GM18499 (cell line): ENCODE data around the gene SORL1.

Experiments
- ATAC-seq: cut with Tn5 transposase; IDR thresholded peaks from one replicate; pipeline ENCODE4 v1.9.1; 2021; ENCODE audit warnings: moderate number of reproducible peaks; ENCODE audit not compliant: insufficient read depth, unreplicated experiment

Gene SORL1

GRCh38 chr11:121578251-121578976, 126.3 kb downstream of the SORL1 start:
- ATAC-seq: no peak

DNA sequence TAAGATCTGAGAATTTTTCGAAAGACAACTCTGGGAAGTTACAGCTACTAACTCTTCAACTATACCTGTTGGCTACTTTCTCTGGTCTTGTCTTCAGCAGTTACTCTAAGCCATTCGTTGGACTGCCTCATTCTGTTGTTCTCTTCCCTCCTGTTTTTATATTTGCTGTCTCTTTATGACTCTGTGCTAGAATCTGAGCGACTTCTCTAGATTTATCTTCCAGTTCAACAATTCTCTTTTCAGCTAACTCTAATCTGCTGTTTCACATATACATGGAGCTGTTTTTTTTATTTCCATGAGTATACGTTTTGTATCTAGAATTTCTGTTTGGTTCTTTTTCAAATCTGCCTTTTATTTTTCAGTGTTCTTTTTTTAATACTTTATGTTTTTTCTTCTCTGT, 128.0 kb downstream of the SORL1 start:
- no peak for ATAC-seq

DNA sequence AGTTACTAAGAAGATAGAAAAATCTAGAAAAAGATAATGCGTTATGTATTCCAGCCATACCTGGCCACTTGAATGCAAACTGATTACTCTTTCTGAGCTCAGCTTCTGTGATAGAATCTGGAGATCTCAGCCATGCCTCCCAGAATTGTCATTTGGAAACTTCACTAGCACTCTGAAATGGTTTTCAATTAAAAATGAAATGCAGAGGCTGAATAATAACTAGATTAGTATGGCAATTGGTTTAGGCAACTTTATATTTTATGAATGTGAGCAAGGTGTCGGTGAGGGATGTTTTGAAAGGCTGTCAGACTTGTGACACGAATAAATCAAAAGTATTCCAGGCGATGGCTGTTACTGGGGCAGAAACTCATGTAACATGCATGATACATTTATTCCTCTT, 129.5 kb downstream of the SORL1 start:
- no peak for ATAC-seq

- no peak for ATAC-seq
These were observed 130.2 kb downstream of the SORL1 start for GRCh38 chr11:121582296-121582695.

DNA sequence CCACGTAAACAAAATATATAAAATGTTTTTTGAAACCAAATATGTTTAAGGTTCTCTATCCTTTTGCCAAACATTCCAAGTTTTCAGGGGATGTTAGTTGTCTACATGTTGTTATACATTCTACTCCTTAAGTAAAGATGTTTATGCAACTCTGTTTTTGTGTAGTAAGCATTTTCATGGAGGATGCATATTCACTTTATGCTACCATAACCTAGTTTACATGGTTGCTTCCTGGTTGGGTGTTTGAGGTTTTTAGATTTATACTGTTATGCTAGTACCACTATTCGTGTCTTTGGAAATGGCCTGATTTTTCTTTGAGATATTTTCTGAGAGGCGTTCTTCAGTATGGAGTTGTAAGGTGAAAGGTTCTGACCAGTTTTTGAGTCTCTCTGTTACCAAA, 131.7 kb downstream of the SORL1 start:
- ATAC-seq: no peak

DNA sequence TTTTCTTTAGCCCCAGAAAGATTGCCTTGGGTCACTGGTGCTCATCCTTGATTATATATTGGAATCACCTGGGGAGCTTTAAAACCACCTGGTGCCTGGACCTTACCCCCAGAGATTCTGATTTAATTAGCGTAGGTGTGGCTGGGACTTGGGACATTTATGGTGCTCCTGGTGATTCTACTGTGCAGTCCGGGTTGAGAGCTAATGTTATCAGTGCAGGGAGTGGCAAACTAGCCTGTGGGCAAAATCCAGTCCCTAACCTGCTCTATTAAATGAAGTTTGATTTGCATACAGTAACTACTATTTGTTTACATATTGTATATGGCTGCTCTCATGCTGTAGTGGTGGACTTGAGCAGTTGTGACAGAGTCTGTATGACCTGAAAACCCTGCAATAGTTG, 134.6 kb downstream of the SORL1 start:
- no peak for ATAC-seq

- no peak for ATAC-seq
These were observed 135.1 kb downstream of the SORL1 start for GRCh38 chr11:121587182-121587581.

DNA sequence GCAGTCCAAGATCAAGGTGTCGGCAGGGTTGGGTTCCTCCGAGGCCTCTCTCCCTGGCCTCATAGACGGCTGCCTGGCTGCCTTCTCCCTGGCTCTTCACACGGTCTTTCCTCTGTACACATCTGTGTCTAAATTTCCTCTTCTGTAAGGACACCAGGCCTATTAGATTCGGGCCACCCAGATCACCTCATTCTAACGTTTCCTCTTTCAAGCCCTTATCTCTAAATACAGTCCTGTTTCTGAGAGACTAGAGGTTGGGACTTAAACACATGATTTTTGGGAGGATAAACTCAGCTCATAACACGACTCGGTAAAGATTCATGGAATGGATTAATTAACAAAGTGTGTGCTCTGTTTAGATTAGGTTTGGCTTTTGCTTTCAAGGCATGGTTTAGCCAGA, 136.6 kb downstream of the SORL1 start:
- ATAC-seq: no peak

- ATAC-seq: peak; percentile 62
These were observed 137.9 kb downstream of the SORL1 start for GRCh38 chr11:121589946-121590537.

- peak; percentile 2 for ATAC-seq
These were observed 138.8 kb downstream of the SORL1 start for GRCh38 chr11:121590772-121591404.

GRCh38 chr11:121591405-121592033, 139.4 kb downstream of the SORL1 start:
- no peak for ATAC-seq

DNA sequence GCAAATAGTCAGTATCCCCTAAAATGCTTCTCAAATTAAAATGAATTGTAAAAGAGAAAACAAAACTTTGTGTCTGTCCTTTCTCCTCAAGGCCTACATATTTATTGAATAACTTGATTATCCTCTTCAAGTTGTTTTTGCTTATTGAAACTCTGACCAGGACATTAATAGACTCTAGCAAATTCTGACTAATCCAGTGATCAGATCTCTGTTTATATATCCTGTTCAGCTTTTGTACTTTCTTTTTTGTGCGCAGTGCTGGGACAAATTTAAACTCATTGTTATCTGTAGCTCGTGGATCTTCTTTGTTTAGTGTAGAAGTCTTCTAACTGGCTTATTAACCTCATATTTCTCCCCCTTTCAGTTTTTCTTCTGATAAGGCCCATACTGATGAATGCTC, 140.6 kb downstream of the SORL1 start:
- no peak for ATAC-seq

- no peak for ATAC-seq
These were observed 143.6 kb downstream of the SORL1 start for GRCh38 chr11:121595717-121596161.

DNA sequence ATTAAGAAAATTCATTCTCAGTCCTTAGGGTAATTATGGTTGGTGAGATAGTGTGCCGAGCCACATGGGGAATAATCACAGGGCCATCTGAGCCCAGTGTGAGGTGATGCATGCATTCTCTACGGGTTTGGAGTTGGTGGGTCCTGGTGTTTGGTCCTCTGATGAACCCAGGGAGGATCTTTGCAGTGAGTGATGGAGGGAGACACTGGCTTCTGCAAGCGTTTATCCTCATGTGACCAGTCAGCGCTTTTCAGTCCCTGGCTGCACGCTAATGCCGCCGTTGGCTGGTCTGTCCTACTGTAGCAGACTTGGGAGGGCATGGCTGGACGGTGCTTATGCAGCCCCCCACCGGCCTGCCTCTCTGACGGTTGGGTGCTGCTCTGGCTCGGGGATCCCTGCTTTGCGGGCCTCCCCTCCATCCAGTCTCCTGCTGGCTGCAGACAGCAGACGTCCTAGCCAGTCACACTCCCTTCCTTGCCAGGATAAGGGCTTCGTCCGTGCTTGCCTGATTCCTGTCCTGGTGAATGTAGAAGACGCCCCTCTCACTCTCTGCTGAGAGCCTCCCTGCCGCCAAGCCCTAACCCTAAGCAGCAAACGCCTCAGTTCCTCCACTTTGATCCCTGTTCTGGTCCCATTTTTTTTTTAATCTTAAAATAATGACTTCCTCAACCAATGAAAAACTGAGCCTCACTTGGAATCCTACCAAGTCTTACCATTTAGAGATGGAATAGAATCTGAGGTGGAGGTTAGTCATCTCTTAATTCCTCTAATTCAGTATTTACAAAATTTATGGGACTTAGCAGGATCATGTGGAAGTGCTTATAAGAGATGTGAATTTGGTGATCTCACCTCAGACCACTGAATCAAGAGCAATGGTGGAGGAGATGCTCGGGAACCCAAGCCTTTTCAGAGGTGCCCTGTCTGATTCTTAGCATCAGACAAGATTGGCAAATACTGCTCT, 144.4 kb downstream of the SORL1 start:
- no peak for ATAC-seq

DNA sequence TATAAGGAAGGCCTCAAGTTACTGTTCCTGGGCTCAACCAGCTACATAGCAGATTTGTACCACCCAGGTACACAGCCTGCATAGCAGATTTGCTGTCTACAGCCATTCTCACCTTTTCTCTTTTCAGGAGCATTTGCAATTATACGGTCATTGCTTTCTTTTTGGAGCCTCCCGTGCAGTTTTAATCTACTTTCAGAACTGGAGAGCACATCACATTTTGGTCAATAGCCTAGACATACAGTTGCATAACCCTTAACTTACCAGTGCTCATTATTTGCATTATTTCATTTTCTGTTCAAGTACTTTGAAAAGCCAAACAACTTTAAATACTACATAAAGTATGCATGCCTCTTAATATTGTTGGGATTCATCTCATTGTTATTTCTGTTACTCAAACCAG, 151.2 kb downstream of the SORL1 start:
- ATAC-seq: no peak

- no peak for ATAC-seq
These were observed 152.0 kb downstream of the SORL1 start for GRCh38 chr11:121604152-121604551.

DNA sequence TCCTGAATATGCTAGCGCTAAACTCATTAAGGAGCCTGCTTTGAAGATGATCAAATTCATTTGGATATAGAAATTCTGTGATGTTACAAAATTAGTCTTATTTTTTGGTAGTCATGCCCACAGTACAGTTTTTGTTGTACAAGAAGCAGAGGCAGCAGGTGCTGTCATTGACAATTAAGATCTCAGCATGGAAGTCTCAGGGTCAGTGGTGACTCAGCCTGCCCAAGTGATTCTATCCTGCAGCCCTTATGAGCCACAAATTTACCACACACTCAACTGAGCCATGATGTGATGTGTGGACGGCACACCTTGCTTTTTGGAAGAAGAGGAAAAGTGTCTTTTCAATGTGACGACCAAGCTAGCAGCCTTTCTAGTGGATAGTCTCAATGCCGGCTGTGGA, 154.2 kb downstream of the SORL1 start:
- no peak for ATAC-seq

GRCh38 chr11:121607341-121607740, 155.2 kb downstream of the SORL1 start:
- ATAC-seq: no peak

DNA sequence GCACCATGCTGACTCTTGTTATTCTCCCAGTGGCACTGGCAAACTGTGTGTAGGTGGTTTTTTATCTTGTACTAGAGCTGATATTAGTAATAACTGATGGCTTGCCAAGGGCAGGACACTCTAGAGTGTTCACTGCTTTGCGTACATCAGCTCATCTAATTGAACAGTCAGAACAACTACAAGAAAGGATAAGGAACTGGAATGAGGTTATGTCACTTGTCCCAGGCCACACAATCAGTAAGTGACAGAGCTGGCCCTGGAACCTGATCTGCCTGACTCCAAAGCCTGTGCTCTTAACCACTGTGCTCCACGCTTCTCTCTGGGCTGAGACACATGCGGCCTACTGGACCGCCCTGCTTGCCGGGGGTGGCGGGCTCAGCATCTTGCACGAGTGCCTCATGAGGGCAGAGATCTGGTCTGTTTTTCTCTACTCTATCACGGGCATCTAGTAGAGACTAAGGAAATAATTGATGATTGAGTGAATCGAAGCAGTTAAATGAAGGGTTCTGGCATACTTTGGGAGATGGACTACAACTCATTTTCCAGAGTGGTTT, 156.5 kb downstream of the SORL1 start:
- ATAC-seq: no peak

- ATAC-seq: no peak
These were observed 158.6 kb downstream of the SORL1 start for GRCh38 chr11:121610706-121611105.
